SKM-1 (cell line): ENCODE results near the gene PLB1.

ENCODE experiments used
- DNase-seq: peaks from one replicate; lab custom pipeline; 2025; ENCODE audit not compliant: unreplicated experiment; lab: John Stamatoyannopoulos, UW

Gene PLB1

GRCh38 chr2:28639836-28640235 lies 144.0 kb downstream of the PLB1 start:
- DNase-seq: no peak

GRCh38 chr2:28640260-28640907 lies 144.5 kb downstream of the PLB1 start:
- DNase-seq: no peak

- no peak for DNase-seq
Observed at GRCh38 chr2:28640908-28641300, 145.0 kb downstream of the PLB1 start.

GRCh38 chr2:28642796-28643195 lies 146.9 kb downstream of the PLB1 start:
- no peak for DNase-seq

- DNase-seq: no peak
Observed at GRCh38 chr2:28643327-28643726, 147.5 kb downstream of the PLB1 start.

GRCh38 chr2:28643911-28644334 lies 148.1 kb downstream of the PLB1 start:
- no peak for DNase-seq

GRCh38 chr2:28644760-28645159 lies 148.9 kb downstream of the PLB1 start:
- DNase-seq: no peak

- DNase-seq: no peak
Observed at GRCh38 chr2:28645553-28645952, 149.7 kb downstream of the PLB1 start.

GRCh38 chr2:28647682-28648081 lies 151.8 kb downstream of the PLB1 start:
- no peak for DNase-seq

- no peak for DNase-seq
Observed at GRCh38 chr2:28648147-28648546, 152.3 kb downstream of the PLB1 start.

GRCh38 chr2:28648671-28649395 lies 153.0 kb downstream of the PLB1 start:
- no peak for DNase-seq

GRCh38 chr2:28649481-28650265 lies 153.8 kb downstream of the PLB1 start:
- no peak for DNase-seq

GRCh38 chr2:28650266-28650584 lies 154.4 kb downstream of the PLB1 start:
- DNase-seq: no peak

GRCh38 chr2:28652217-28652616 lies 156.4 kb downstream of the PLB1 start:
- no peak for DNase-seq

- DNase-seq: no peak
Observed at GRCh38 chr2:28653892-28654662, 158.2 kb downstream of the PLB1 start.

- no peak for DNase-seq
Observed at GRCh38 chr2:28654663-28655320, 158.9 kb downstream of the PLB1 start.

- DNase-seq: no peak
Observed at GRCh38 chr2:28656937-28657615, 161.2 kb downstream of the PLB1 start.

- DNase-seq: no peak
Observed at GRCh38 chr2:28658369-28658768, 162.5 kb downstream of the PLB1 start.

- DNase-seq: no peak
Observed at GRCh38 chr2:28659127-28659526, 163.3 kb downstream of the PLB1 start.

GRCh38 chr2:28661589-28662001 lies 165.7 kb downstream of the PLB1 start:
- DNase-seq: no peak
